Measurements from ENCODE around the gene IL26.

DNA sequence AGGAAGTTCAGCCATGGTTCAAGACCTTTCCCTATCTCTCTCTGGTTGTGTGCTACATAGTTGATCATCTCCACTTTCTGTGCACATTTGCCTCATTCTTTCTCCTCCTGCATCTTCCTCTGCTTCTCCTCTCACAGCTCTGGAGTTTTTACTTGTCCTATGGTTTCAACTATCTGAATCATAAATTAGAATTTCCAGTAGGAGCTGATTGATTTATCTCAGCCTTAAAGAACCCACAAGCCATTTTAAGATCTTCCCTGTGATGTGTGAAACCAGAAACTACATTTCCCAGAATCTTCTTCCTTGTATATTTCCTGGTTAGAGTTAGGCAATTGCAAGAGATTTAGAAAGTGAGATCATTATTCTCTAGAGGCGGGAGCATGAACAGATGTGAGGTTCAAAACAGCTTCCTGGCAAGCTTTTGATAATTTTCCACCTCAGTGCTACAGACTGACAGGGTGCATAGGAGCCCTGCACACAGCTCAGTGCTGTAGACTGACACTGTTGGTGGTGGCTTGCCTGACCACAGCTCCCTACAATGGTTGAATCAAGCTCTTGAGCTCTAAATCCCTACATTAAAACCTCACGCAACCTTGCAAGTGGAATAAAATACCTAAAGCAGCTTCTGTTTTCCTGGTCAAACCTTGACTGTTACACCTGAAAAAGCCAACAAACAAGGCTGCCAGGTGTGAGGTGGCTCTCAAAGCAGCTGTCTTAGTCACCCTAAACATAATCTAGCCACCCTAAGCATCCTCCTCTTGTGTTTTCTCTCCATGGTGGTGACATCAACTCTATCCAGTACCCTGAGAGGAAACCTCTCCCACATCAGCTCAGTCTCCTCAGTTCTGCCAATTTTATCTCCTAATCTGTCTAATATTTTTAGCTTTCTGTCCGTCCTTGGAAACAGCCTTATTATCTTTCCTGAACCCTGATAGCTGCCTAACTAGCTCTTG lies 44.5 kb downstream of the IL26 start:
- TF ChIP-seq CTCF (IDR thresholded peaks at IDR 0.05; ENCODE audit: low read depth, low read length, poor library complexity, severe bottlenecking), result no peak
- TF ChIP-seq EZH2phosphoT487 (IDR thresholded peaks at IDR 0.05; ENCODE audit: borderline replicate concordance, low read length), result no peak
